IPS DF 4.7 (cell line): ENCODE measurements around the gene SRY.
"Not testable (repeated sequence)": the region's sequence is repeated elsewhere in the genome, so short reads cannot be mapped to it uniquely, and the experiment has no call there.

Experiments used
- DNase-seq: peaks from one replicate; pipeline ENCODE4 v3.0.0-alpha.2; 2013; ENCODE audit warnings: low spot score; ENCODE audit errors: extremely low read depth

The SRY gene

DNA sequence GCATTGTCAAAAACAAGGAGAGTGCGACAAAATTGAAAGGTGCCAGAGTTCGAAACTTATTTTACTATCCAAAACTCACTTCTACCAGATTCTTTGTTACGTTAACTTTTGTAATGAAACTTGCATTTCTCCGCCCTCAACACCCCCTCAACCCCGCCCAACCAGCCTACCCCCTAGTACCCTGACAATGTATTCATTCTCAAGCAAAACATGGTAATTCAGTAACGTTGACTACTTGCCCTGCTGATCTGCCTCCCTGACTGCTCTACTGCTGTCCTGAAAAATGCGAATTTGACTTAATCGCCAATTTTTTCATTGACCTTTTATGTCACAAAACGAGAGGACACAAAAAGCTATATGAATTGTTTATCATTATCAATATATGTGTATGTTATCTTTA is at the start of gene SRY:
SRY (minus strand) TSS at position 83 of the 400 bp plus-strand sequence; CDS start at position 4, 79 bp downstream.
- DNase-seq = no peak

DNA sequence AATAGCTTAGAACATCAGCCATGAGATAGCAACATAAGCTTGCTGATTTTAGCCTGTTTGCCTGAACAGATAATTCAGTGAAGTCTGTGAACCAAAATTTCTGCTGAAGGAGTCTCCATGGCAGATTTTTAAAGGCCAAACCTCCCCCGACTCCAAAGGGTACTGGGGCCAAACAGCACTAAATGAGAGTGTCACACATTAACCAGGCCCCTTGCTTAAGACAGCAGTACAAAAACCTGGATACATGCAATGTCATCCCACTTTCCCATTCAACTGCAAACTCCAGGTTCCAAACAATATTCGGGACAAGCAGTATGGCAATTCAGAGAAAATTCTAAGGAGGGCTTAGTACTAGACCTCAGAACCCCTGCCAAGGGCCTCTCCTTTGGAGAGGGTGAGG is 49.6 kb upstream of the SRY start:
- DNase-seq = no peak

DNA sequence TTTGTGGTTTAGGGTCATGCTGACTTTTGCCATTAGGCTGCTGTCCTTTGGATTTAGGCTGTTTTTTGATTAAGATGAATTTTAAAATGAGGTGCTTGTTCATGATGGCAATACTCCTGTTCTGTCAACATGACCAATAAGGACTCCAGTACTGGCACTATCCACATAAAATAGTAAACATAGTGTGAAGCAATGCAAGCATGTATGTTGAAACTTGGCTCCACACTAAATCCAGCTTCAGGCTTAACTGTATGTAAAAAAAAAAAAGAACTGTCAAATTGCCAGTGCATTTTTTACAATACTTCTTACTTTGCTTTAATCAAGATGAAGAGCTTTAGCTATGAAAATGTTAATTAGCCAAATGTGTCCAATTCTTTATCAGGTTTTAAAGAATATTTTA is 47.7 kb upstream of the SRY start:
- DNase-seq = no peak

DNA sequence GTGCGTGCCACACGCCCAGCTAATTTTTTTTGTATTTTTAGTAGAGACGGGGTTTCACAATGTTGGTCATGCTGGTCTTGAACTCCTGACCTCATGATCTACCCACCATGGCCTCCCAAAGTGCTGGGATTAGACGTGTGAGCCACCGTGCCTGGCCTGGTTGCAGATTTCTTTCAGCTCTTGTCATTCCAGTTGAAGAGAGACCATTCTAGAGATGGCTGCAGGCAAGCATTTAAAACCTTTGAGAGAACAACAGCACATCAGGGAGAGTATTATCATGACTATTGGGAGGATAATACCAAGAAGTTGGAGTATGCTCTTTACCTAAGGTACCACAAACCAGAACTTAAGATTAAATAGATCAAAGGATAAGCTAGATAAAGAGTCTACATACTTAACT is 41.0 kb upstream of the SRY start:
- DNase-seq = no peak

DNA sequence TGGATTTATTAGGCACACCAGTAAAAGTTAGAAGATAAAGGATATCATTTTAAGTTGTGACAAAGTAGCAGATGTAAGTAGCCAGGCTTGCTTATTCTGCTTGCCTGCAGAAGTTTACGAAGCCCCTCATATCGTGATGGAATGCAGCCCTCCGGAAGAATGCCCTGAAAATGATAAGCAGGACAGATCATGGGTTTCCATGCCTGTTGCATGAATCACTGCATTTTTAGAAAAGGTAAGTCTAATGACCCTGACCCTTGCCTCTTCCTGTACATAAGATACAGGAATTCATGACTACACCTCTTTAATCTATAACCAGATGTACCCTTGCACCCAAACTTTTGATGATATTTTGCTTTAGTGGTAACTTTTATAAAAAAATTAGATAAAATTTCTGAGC is 37.0 kb upstream of the SRY start:
- no peak for DNase-seq

DNA sequence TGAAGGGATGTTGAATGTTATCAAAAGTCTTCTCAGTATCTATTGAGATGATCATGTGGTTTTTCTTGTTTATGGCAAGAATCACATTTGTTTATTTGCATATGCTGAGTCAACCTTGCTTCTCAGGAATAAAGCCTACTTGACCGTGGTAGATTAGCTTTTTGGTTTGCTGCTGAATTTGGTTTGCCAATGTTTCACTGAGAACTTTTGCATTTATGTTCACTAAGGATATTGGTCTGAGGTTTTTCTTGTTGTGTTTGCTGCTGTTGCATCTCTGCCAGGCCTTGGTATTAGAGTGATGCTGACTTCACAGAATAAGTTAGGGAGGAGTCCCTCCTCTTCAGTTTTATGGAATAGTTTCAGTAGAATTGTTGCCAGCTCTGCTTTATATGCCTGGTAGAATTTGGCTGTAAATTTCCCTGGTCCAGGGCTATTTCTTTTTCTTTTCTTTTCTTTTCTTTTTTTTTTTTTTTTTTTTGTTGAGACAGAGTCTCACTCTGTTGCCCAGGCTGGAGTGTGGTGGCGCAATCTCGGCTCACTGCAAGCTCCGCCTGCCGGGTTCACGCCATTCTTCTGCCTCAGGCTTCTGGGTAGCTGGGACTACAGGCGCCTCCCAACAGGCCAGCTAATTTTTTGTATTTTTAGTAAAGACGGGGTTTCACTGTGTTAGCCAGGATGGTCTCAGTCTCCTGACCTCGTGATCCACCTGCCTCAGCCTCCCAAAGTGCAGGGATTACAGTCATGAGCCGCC is 29.8 kb upstream of the SRY start:
- not testable (repeated sequence) for DNase-seq

DNA sequence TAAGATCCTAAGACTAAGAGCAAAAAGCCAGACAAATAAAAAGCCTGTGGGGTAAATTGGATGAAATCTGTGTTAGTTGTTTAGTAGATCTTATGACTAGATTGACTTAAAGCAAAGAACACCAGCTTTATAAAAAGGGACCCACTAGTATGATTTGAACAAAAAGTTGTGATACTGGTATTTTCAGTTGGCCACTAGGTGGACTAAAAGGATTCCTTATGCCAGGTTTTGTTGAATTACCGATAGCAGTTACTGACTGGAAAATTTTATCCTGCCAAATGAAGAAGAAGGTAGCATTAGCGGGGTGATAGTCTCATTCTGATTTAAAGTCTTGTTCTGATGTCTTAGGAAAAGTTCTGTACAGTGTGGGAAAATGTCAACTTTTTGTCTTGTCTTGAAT is 12.8 kb upstream of the SRY start:
- no peak for DNase-seq

DNA sequence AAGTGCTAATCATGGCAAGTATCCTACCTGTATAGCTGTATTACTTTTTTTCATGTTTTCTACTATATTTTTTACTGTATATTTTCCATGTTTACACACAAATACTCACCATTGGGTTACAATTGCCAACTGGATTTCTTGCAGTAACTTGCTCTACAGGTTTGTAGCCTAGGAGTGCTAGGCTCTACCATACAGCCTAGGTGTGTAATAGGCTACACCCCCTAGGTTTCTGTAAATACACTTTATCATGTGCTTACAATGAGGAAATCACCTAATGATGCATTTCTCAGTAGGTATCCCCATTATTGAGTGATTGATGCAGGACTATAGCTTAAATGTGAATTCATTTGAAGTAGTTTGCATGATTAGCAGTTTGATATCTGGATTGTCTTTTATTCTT is 10.5 kb upstream of the SRY start:
- DNase-seq = no peak

DNA sequence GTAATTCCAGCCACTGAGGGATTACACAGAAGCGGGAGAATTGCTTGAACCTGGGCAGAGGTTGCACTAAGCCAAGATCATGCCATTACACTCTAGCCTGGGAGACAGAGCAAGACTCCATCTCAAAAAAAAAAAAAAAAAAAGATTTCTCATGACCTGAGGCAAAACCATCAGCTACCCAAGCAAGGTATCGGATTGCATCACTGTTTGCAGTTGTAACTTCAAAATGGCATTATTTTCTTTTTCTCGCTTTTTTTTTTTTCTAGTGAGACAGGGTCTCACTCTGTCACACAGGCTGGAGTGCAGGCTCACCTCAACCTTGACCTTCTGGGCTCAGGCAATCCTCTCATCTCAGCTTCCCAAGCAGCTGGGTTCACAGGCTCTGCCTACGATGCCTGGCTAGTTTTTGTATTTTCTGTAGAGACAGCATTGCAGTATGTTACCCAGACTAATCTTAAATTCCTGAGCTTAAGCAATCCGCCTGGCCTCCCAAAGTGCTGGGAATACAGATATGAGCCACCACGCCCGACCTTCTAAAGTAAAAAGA is 9.6 kb upstream of the SRY start:
- DNase-seq = no peak

DNA sequence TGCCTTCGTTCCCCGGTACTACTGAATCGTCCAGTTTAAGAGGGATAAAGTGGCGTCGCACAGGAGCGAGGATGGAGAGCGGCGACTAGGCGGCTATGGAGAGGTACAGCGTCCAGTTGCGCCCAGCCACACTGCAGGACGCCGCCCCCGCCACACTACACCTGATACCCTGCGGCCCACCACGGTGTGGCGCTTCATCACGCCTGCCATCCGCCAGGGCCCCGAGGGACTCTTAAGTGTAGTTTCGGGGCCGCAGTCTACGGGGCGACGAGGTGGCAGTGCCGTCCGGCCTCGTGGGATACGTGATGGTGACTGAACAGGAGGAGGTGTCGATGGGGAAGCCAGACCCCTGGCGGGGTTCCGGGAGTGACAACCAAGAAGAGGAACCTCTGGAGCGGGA is 2.3 kb upstream of the SRY start:
- DNase-seq = no peak

DNA sequence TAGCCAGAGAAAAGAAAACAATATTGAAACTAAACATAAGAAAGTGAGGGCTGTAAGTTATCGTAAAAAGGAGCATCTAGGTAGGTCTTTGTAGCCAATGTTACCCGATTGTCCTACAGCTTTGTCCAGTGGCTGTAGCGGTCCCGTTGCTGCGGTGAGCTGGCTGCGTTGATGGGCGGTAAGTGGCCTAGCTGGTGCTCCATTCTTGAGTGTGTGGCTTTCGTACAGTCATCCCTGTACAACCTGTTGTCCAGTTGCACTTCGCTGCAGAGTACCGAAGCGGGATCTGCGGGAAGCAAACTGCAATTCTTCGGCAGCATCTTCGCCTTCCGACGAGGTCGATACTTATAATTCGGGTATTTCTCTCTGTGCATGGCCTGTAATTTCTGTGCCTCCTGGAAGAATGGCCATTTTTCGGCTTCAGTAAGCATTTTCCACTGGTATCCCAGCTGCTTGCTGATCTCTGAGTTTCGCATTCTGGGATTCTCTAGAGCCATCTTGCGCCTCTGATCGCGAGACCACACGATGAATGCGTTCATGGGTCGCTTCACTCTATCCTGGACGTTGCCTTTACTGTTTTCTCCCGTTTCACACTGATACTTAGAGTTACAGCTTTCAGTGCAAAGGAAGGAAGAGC is 488 bp downstream of the SRY start:
- no peak for DNase-seq
